Neural progenitor cell (in vitro differentiated cells): ENCODE measurements around the gene SPACA9.

Experiments
- EZH2 ChIP-seq: fragments of 200-600 bp; sonication (generic); IDR thresholded peaks from 2 replicates; pipeline ENCODE4 v1.6.1; 2017; ENCODE audit warnings: antibody characterized with exemption, mild to moderate bottlenecking, moderate library complexity
- EZH2phosphoT487 ChIP-seq: fragments of 200-600 bp; sonication (generic); IDR thresholded peaks from 2 replicates; pipeline ENCODE4 v1.6.1; 2017; ENCODE audit warnings: antibody characterized with exemption
- TF ChIP-seq, protein P1 (sequence below): fragments of 200-600 bp; sonication (generic); IDR thresholded peaks from 2 replicates; pipeline ENCODE4 v1.5.1; 2017; ENCODE audit warnings: antibody characterized with exemption, mild to moderate bottlenecking

DNA sequence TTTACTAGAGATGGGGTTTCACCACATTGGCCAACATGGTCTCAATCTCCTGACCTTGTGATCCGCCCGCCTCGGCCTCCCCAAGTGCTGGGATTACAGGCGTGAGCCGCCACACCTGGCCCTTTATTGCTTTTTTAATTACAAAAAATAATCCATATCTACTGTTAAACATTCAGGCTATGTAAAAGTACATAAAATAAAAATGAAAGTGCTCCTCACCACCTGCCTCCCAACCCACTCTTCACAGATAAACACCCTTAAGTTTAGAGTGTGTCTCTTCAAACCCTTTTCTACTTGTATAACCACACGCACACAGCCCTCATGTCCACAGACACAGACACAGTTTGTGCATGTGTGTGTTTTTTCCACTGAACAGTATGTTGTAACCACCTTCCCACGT is 49.0 kb downstream of the SPACA9 start:
- TF ChIP-seq, protein P1, sequence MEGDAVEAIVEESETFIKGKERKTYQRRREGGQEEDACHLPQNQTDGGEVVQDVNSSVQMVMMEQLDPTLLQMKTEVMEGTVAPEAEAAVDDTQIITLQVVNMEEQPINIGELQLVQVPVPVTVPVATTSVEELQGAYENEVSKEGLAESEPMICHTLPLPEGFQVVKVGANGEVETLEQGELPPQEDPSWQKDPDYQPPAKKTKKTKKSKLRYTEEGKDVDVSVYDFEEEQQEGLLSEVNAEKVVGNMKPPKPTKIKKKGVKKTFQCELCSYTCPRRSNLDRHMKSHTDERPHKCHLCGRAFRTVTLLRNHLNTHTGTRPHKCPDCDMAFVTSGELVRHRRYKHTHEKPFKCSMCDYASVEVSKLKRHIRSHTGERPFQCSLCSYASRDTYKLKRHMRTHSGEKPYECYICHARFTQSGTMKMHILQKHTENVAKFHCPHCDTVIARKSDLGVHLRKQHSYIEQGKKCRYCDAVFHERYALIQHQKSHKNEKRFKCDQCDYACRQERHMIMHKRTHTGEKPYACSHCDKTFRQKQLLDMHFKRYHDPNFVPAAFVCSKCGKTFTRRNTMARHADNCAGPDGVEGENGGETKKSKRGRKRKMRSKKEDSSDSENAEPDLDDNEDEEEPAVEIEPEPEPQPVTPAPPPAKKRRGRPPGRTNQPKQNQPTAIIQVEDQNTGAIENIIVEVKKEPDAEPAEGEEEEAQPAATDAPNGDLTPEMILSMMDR: no peak
- TF ChIP-seq EZH2: no peak
- no peak for TF ChIP-seq EZH2phosphoT487
